Heart right ventricle (tissue), 16 donors: ENCODE data around the gene TCOF1. TPM values are rescaled to one million over a fixed set of nuclear protein-coding genes. Genes with fewer than 3 reads are reported as not detected.

Experiments used
- ATAC-seq, 8 donors: fragments of 200-7000 bp; cut with Tn5 transposase; one replicate each; pipeline ENCODE4 v1.9.1; 2020; ENCODE audit warnings: mild to moderate bottlenecking in 8 of 8, moderate library complexity in 8 of 8, moderate number of reproducible peaks in 1 of 8
- DNase-seq, 2 donors: peaks; one replicate each; pipeline ENCODE4 v3.0.0-alpha.2; 2020
- H3K27ac ChIP-seq, 10 donors: fragments of 200-600 bp; sonication (generic) in 2 of 10; one replicate each; pipeline versions ENCODE4 v1.5.0 to v1.8.0; 2020 to 2022; ENCODE audit warnings: mild to moderate bottlenecking in 3 of 10
- H3K27me3 ChIP-seq, 7 donors: fragments of 200-600 bp; one replicate each; pipeline ENCODE4 v1.8.0; 2021 to 2022; ENCODE audit warnings: mild to moderate bottlenecking in 2 of 7
- H3K36me3 ChIP-seq, 9 donors: fragments of 200-600 bp; sonication (generic) in 1 of 9; one replicate each; pipeline versions ENCODE4 v1.5.0 to v1.8.0; 2020 to 2022; ENCODE audit warnings: mild to moderate bottlenecking in 2 of 9
- H3K4me1 ChIP-seq, 9 donors: fragments of 200-600 bp; sonication (generic) in 1 of 9; one replicate each; pipeline versions ENCODE4 v1.5.0 to v1.8.0; 2020 to 2022; ENCODE audit warnings: mild to moderate bottlenecking in 4 of 9
- H3K4me3 ChIP-seq, 10 donors: fragments of 200-600 bp; sonication (generic) in 2 of 10; one replicate each; pipeline versions ENCODE4 v1.5.0 to v1.8.0; 2020 to 2022; ENCODE audit warnings: mild to moderate bottlenecking in 7 of 10, moderate library complexity in 2 of 10
- H3K9me3 ChIP-seq, 11 donors: fragments of 200-600 bp in 10 of 11; sonication (generic) in 2 of 11; one replicate each; pipeline versions ENCODE4 v1.5.0 to v1.8.0; 2013 to 2022; ENCODE audit warnings: mild to moderate bottlenecking in 2 of 11, control low read depth in 1 of 11, moderate library complexity in 1 of 11
- CTCF ChIP-seq, 9 donors: fragments of 200-600 bp; sonication (generic) in 2 of 9; IDR thresholded peaks; one replicate each; pipeline versions ENCODE4 v1.5.0 to v1.8.0; 2021 to 2022; ENCODE audit warnings: antibody characterized with exemption in 9 of 9, mild to moderate bottlenecking in 5 of 9, moderate library complexity in 1 of 9
- whole genome bisulfite sequencing, 2 donors: extraction: QIAGEN DNeasy Blood & Tissue Kit; methylation state at CpG; one replicate each; pipeline ENCODE4 v1.1.7; 2013; ENCODE audit warnings: inconsistent platforms in 1 of 2; 5-methylcytosine and 5-hydroxymethylcytosine counted together
- intact Hi-C, 10 donors: fragments of 100-400 bp; cut with DNase I; formaldehyde crosslinking; loops; one replicate each; pipeline versions ENCODE4 v1.11.1 to v1.14.2; 2022
- polyA plus RNA-seq, 2 donors: library from polyadenylated mRNA; stranded (reverse); fragments of 200-250 nt; gene quantifications; one replicate each; pipeline ENCODE4 v1.2.3, GENCODE V29; 2013
- total RNA-seq, 10 donors: library from RNA; stranded (reverse); fragmentation: NEBNext Ultra II Directional in 3 of 10; extraction: Animal tissue kit (Norgen Biotek cat#: 25700) in 3 of 10; gene quantifications; one replicate each; pipeline versions ENCODE4 v1.2.1 to v1.2.4, GENCODE V29; 2021 to 2023
- donor health status: Arrhythmogenic right ventricular cardiomyopathy.
- donor health status: ischemic (EF 13 %, LVEDD 7.1; RV severe dilation, severe dysfunction).
- donor health status: healthy with polysubstance abuse.
- donor health status: DM: no; HTN: yes; CAD: no.
- donor health status: DM: no; HTN: no; CAD: no.
- donor health status: ischemic (EF 25% LVEDD 6.9; RV normal size, moderate dysfunction).
- donor health status: ischemic (EF 25% LVEDD 5.7; RV mildly dilated, moderate dysfunction).
- donor health status: healthy.
- donor health status: DM: yes; HTN: yes; CAD: no.
- donor health status: Ischemic cardiomyopathy.
- donor health status: ischemic (EF 35%, LVEDD 5.7; RV mildly dilated, moderate dysfunction).
- donor health status: nonischemic (EF 11% LVEDD 7.7; RV severe dilation, severe dysfunction).
- donor health status: DM: yes; HTN: yes; CAD: no.
- donor health status: PGD.
- donor health status: ischemic (EF 29% LVEDD 5.4; RV normal size, mild dysfunction).
- donor health status: nonischemic (EF 23%, LVEDD 6.1; RV moderate dilation, normal function).

Gene TCOF1
- total and polyA plus RNA-seq, 12 donors: 12.4 to 21.3 (median 14.1) TPM

GRCh38 chr5:150377964-150378694, 20.6 kb downstream of the TCOF1 start:
- Histone ChIP-seq H3K4me1 (no peaks in the 10 kb centered on the region), H3K27me3 (no peaks in the 10 kb centered on the region), H3K27ac (no peak overlapping the region), H3K4me3 (no peak overlapping the region), H3K36me3 (peaks cover 0 to 100% (median 89%) of the 10 kb centered on the region in 9 donors), H3K9me3 (no peaks in the 10 kb centered on the region)
- WGBS, 2 donors: 73 to 74% methylated on average over 5 of the region's 5 CpGs
- DNase-seq (no peak), ATAC-seq (no peak)
- no peak for TF ChIP-seq CTCF (IDR thresholded peaks at IDR 0.05)
- intact Hi-C loops: no loop called here

GRCh38 chr5:150384701-150385100, 27.2 kb downstream of the TCOF1 start:
- peaks cover 0 to 100% (median 66%) of the 10 kb centered on the region in 9 donors for H3K36me3 ChIP-seq
- DNase-seq (no peak), ATAC-seq (no peak)
- WGBS, 2 donors: 90 to 92% methylated on average over 5 of the region's 5 CpGs
- H3K4me1 ChIP-seq: no peaks in the 10 kb centered on the region
- no peak overlapping the region for H3K27ac ChIP-seq
- intact Hi-C loops: no loop called here
- no peak overlapping the region for H3K4me3 ChIP-seq
- no peak for TF ChIP-seq CTCF (IDR thresholded peaks at IDR 0.05)
- H3K9me3 ChIP-seq: no peaks in the 10 kb centered on the region
- H3K27me3 ChIP-seq: no peaks in the 10 kb centered on the region

- no peak overlapping the region for H3K27ac ChIP-seq
- intact Hi-C loops: no loop called here
- no peaks in the 10 kb centered on the region for H3K9me3 ChIP-seq
- no peak for ATAC-seq
- H3K4me1 ChIP-seq: no peaks in the 10 kb centered on the region
- WGBS, 2 donors: 87 to 88% methylated on average over 15 of the region's 15 CpGs
- TF ChIP-seq CTCF (IDR thresholded peaks at IDR 0.05): no peak
- H3K36me3 ChIP-seq: peaks cover 0 to 100% (median 55%) of the 10 kb centered on the region in 9 donors
- H3K4me3 ChIP-seq: no peak overlapping the region
- no peaks in the 10 kb centered on the region for H3K27me3 ChIP-seq
- DNase-seq: no peak
These were observed 28.7 kb downstream of the TCOF1 start for GRCh38 chr5:150386024-150386855.

- TF ChIP-seq CTCF (IDR thresholded peaks at IDR 0.05): no peak
- DNase-seq: no peak
- intact Hi-C loops: no loop called here
- Histone ChIP-seq H3K27ac (no peak overlapping the region), H3K9me3 (no peaks in the 10 kb centered on the region), H3K4me1 (no peaks in the 10 kb centered on the region), H3K4me3 (no peak overlapping the region), H3K36me3 (peaks cover 0 to 100% (median 52%) of the 10 kb centered on the region in 9 donors), H3K27me3 (no peaks in the 10 kb centered on the region)
- WGBS, 2 donors: 85% methylated on average over 13 of the region's 13 CpGs
- ATAC-seq: no peak
These were observed 32.2 kb downstream of the TCOF1 start for GRCh38 chr5:150389531-150390266.
